GM18870 (cell line): ENCODE results near the gene KAT8.
A peak's percentile ranks its signal among the peaks of the same experiment; 100 is the strongest.
"Not testable (repeated sequence)": the region's sequence is repeated elsewhere in the genome, so short reads cannot be mapped to it uniquely, and the experiment has no call there.

Experiments used
- ATAC-seq: cut with Tn5 transposase; IDR thresholded peaks from one replicate; pipeline ENCODE4 v1.9.1; 2021; ENCODE audit warnings: moderate library complexity; ENCODE audit not compliant: unreplicated experiment

KAT8 gene

DNA sequence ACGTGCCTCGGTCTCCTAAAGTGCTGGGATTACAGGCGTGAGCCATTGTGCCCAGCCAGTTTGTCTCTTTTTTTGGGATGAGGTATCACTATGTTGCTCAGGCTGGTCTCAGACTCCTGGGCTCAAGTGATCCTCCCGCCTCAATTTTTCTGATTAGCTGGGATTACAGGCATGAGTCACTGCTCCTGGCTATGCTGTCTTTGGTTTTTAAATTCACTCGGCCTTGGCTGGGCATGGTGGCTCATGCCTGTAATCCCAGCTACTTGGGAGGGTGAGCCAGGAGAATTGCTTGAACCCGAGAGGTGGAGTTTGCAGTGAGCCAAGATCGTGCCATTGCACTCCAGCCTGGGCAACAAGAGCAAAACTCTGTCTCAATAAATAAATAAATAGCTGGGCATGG lies 27.0 kb downstream of the KAT8 start:
- not testable (repeated sequence) for ATAC-seq

DNA sequence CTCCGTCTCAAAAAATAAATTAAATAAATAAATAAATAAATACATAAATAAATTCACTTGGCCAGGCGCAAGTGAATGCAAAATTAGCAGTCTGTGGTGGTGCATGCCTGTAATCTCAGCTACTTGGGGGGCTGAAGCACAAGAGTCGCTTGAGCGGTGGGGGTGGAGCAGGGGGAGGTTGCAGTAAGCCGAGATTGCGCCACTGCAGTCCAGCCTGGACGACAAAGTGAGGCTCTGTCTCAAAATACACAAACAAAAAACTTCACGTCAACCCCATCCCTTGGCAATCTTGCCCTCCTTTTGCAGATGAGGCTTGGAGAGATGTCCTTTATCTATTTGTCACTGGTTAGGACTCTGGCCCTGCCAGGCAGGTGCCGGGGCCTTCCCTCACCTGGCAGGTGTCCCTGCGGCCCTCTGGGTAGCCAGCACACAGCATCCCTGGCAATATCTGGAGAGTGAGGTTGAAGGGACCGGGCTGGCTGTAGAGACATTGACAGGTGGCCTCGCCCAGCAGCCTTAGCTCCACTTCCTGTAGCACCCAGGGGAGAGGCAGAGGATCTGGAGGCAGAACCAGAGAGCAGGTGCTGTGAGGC lies 28.0 kb downstream of the KAT8 start:
- no peak for ATAC-seq

DNA sequence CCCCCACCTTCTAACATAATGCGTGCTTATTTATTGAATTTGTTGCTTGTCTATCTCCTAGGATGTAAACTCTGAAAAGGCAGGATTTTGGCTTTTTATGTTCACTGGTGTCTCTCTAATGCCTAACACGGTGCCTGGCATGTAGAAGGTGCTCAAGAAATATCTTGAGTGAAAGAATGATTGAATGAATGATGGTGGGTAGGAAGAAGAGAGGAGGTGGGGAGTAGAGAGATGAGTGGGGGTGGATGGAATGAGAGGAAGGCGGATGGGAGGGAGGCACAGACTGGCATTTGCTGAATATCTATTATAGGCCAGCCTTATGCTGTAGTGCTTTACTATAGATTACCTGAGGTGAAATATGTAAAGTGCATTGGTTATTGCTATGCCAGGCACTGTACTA lies 30.1 kb downstream of the KAT8 start:
- no peak for ATAC-seq

DNA sequence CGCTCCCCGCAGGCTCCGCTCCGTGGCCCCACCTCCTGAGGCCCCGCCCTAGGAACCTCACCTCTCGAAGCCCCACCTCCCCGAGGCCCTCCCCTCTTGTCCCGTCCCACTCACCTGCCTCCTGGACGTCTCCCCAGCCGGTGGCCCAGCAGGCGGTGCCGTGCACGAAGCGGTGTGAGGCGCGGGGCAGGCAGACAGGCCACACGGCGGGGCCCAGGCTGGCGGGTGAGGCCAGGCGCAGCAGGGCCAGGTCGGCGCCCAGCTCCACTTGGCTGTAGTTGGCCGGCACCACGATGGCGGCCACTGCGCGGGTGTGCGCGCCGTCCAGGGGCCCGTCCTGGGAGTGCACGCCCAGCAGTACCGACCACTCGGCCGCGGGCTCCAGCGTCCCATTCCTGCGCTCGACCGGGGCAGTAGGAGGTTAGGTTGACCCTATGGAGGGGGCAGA lies 30.8 kb downstream of the KAT8 start:
- ATAC-seq: no peak

DNA sequence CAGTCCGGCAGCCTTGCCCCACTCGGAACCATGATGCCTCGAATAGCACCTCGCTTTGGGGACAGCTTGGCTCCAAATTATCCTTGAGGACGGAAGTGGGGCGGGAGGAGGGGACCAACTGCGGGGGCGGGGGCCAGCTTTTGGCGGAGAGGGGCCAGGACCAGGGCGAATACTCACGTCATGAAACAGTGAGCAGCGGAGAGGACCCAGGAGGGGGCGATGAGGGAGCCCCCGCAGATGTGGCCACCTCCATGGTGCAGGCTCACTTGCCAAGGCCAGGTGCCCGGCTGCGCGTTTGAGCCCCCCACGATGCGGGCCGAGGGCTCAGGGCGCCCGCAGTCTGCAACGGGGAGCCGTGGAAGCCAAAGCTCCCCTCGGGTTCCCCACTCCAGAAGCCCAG lies 31.4 kb downstream of the KAT8 start:
- no peak for ATAC-seq

DNA sequence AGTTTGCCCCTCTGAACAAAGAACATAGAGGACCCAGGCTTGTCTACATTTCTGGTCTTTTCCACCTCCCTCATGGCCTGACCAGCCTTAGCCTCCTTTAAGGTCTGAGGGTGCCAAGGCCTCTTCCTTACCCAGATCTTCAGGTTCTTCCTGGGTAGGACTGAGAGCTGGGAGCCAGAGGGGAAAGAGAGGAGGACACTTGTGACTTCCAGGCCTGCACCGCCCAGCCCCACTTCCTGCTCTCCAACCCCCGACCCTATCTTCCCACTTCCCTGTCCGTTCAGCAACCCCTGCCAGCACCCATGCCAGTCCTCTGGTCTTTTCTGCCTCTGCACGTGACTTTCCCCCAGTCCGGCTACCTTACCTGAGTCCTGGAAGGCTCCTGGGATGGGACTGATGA lies 31.9 kb downstream of the KAT8 start:
- ATAC-seq: no peak

DNA sequence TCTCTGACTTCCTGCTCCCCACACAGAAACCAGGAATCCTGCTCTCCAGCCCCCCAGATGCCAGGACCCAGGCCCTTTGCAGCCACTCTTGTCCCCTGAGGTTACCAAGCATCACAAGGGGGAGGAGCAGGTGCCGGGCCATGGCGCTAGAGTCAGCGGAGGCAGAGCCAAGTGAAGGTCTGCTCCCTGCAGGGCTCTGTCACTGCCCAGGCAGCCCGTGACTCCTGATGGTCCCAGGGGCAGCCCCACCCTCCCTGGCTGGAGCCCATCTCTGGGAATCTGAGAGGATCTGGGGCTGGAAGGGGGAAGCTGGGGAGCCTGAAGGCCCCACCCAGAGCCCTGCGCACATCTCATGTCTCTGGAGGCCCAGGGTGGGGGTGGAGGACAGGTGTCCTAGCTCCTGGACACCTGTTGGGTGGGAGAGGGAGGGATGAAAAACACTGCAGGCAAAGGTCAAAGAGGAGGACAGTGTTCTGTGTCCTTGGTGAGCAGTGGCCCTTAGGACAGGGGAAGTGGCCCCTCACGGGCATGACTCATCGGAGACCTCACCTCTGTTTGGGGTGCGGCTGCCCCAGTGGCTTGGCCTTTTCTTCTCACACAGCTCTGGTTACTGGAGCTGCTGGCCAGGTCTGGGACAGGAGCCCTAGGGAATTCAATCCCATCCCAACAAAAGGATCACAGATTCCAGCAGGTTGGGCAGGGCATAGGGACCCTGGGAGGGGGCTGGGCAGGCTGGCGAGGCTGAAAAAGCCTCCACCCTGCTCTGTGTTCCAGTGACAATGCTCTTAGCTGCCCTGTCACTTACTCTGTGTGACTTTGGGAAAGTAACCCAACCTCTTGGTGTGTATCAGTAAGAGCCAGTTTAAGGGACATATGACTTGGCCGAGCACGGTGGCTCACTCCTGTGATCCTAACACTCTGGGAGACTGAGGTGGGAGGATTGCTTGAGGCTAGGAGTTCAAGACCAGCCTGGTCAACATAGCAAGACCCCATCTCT lies 32.7 kb downstream of the KAT8 start, which contains the start of gene PRSS36:
Gene PRSS36 (minus strand): TSS at position 173 of the 997 bp plus-strand sequence. CDS start 31 bp downstream, at position 142.
- ATAC-seq: no peak

DNA sequence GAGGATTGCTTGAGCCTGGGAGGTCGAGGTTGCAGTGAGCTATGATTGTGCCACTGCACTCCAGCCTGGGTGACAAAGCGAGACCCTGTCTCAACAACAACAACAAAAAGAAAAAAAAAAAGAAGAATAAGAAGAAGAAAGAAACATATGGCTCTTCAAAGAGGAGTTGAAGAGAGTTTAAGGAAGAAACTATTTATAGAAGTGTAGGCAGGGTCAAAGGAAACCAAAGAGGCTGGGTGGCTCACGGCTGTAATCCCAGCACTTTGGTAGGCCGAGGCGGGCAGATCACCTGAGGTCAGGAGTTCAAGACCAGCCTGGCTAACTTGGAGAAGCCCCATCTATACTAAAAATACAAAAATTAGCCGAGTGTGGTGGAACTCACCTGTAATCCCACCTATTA lies 33.5 kb downstream of the KAT8 start:
- ATAC-seq: not testable (repeated sequence)

DNA sequence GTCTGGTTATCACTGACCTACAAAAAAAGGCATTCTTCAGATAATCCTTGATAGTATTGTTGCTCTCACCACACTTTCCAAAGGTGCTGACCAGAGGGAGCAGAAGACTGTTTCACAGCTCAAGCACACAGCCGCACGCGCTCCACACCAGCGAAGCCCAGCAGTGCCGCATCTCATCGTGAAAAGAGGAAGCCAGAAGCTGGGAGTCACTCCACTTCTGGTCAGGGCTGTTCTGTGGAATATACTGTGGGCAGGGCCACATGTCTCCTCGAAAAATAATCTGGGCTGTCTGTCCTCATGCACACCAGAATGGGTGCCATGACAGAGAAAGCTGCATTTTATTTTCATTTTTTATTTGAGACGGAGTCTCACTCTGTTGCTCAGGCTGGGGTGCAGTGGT lies 39.7 kb downstream of the KAT8 start:
- ATAC-seq: no peak

DNA sequence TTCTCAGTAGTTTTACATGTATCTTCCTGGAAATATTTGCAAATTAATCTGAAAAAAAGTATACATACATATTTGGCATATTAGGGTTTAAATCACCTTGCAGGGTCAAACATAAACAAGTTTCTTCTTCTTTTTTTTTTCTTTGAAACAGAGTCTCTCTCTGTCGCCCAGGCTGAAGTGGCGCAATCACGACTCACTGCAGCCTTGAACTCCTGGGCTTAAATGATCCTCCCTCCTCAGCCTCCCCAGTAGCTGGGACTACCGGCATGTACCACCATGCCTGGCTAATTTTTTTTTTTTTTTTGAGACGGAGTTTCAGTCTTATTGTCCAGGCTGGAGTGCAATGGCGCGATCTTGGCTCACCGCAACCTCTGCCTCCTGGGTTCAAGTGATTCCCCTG lies 49.9 kb downstream of the KAT8 start:
- no peak for ATAC-seq

DNA sequence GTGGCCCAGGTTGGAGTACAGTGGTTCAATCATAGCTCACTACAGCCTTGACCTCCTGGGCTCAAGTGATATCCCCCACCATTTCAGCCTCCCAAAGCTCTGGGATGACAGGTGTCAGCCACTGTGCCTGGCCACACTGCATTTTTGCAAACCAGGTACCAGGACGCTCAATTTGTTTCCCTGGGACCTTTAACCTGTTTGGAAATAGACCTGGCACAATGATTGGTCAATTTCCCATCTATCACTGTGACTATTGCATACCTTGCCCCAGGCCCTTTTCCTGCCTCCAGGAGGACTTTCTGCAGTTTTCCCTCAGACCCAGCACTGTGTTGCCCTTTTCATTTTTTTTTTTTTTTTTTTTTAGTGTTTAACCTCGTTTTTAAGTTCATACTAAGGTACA lies 51.4 kb downstream of the KAT8 start:
- ATAC-seq: no peak

DNA sequence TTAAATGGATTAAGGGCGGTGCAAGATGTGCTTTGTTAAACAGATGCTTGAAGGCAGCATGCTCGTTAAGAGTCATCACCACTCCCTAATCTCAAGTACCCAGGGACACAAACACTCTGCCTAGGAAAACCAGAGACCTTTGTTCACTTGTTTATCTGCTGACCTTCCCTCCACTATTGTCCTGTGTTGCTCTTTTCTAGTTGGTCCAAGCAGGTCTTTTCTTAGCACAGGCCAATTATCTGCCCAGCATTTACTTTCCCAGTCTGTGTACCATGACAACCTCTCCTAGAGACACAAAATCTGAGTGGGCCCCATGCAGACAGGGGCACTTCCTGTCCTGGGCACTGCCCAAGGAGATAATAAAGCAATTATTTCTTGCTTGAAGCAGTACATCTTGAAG lies 52.6 kb downstream of the KAT8 start:
- not testable (repeated sequence) for ATAC-seq

DNA sequence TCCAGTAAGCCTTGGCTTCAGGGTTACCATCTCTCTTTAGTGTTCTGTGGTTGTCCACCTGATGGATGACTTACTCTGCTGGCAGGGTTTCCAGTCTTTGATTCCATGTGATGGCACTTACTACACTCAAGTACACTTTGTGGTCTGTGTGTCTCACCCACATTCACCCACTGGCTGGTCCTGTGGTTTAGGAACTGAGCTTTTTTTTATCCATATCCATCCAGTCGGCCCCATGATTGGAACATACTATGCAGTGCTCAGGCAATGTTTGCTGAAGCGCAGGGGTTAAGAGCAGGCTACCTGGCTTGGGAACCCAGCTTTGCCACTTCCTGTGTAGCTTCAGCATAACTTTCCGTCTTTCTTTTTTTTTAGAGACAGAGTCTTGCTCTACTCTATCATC lies 59.7 kb downstream of the KAT8 start:
- no peak for ATAC-seq

DNA sequence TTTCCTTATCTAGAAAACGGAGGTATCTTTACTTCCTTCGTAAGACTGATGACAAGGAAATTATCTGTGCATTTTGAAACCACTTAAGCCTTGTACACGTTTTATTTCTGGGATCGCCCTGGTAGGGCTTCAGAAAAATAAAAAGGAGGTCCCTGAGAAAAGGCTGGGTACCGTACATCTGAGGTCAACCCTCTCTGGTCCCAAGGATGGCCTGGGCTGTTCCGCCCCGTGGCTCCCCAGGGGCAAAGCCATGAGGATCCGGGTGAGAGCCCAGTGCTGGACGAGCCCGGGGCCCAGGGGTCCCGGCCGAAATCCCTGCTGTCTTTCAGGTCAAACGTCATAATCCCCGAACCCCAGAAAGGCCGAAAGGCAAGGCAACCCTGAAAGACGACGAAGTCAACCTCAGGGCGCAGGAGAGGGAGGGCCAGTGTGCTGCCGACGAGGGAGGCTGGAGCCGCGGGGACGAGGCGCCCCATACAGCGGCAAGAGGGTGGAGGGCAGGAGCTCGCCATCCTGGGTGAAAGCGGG lies 61.8 kb downstream of the KAT8 start:
- ATAC-seq: peak; percentile 6

DNA sequence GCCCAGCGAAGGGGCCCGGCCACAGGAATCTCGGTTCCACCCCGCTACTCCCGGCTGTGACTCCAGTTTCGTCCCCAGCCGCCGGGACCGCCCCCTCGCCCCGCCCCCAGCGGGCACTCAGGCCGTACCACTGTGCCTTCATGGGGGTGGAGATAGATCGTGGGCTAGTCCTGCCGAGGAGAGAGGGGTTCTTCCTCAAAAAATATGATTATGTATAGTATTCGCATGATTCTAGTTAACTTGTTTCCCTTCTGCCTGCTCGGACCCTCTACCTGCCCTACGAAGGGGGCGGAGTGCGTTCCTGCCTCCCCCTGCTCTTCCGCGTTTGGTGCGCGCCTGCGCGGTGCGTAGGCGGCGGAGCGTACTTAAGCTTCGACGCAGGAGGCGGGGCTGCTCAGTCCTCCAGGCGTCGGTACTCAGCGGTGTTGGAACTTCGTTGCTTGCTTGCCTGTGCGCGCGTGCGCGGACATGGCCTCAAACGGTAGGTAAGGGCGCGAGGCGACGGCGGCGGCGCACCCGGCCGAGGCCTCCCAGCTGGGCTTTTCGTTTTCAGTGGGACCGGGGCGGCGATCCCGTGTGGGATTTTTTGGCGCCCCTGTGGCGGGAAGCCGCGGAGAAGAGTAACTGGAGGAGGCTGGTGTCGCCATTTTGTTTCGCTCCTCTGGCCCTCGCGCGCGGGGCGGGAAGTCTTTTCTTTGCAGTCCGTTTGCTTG lies 62.4 kb downstream of the KAT8 start, which contains the start of gene FUS:
Gene FUS (plus strand): TSS at position 393 of the 713 bp plus-strand sequence. CDS start 76 bp downstream, at position 469.
- peak; percentile 59 for ATAC-seq
